ENCODE data around the gene HMG20B. TPM values are rescaled to one million over a fixed set of nuclear protein-coding genes. Genes with fewer than 3 reads are reported as not detected.

HMG20B gene
- total RNA-seq, 1 experiment from 2014 or later, result 186 TPM

DNA sequence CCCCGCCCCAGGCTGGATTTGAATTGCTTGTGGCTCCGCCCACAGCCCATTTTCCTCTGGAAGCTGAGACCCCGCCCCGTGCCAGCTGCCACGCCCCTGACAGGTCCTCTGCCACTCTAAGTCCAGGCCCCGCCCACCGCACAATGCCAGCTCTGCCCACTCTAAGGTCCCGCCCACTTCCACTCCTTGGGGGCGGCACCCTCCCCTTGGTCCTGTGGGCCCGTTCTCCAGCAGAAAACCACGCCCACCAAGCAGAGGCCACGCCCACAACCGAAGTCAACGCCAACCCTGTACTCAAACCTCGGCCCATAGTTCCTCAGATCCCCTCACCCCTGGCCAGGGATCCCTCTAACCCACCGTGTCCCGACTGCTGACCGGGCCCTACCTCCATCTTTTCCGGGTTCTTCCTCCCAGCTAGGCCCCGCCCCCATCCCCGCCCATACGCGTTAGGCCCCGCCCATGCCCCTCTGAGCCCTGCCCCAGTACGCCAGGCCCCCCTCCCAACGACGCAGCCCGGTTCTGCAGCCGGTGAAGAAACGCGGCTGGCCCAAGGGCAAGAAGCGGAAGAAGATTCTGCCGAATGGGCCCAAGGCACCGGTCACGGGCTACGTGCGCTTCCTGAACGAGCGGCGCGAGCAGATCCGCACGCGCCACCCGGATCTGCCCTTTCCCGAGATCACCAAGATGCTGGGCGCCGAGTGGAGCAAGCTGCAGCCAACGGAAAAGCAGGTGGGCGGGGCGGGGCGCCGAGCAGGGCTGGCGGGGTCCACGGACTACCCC, 1.3 kb downstream of the HMG20B start (continued):
- TF ChIP-seq ATF3 (IDR thresholded peaks at IDR 0.05), result no peak
- TF ChIP-seq SIN3A (IDR thresholded peaks at IDR 0.05; ENCODE audit: low read depth), result no peak
- TF ChIP-seq ELF1 (IDR thresholded peaks at IDR 0.05; ENCODE audit: borderline replicate concordance, low read depth), result no peak
- TF ChIP-seq EGR1 (IDR thresholded peaks at IDR 0.05; ENCODE audit: low read depth), result 0 out of 2 replicates have a peak, but pooled peaks have one; percentile 43

DNA sequence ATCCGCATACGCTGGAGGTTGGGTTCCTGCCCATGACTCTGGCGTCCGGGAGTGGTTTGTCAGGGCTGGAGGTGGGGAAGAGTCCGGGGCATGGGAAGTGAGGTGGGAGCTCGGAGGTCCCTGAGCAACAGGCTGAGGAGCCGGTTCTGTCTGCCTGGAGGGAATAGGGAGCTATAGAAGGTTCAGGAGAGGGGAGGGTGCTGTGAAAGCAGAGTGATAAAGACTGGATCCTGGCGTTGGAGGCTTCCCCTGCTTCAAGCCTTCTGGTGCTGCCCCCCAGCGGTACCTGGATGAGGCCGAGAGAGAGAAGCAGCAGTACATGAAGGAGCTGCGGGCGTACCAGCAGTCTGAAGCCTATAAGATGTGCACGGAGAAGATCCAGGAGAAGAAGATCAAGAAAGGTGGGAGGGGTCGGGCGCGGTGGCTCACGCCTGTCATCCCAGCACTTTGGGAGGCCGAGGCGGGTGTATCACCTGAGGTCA, 2.6 kb downstream of the HMG20B start:
- no peak for TF ChIP-seq ELF1 (IDR thresholded peaks at IDR 0.05; ENCODE audit: borderline replicate concordance, low read depth)
- peak; percentile 75 for TF ChIP-seq RAD21 (IDR thresholded peaks at IDR 0.05; ENCODE audit: low read depth)
- peak in 2 of 3 experiments; percentile 52 to 63; a peak in 4 of 6 replicates for TF ChIP-seq CTCF (IDR thresholded peaks at IDR 0.05 in 2 of 3, conservative IDR thresholded peaks at IDR 0.05 in 1 of 3; ENCODE audit: borderline replicate concordance in 1 of 3, insufficient read depth in 1 of 3, low read depth in 2 of 3, low read length in 2 of 3)
- no TSS peak for BruUV-seq (replicated peaks)
- H4K20me1 ChIP-seq (ENCODE audit: insufficient read depth), result no peaks in the 10 kb centered on the region; the same call in 1 of the 2 replicates
- H3K9me3 ChIP-seq (ENCODE audit: control insufficient read depth in 1 of 2, insufficient read depth in 1 of 2, low read depth in 1 of 2, low read length in 2 of 2), result no peaks in the 10 kb centered on the region
- ChIA-PET CTCF (interaction anchor here (0.7 to 1.2 kb wide), 2 partner anchors 14 to 30 kb away, joined by 3 to 11 read pairs; no protein-coding TSS in a partner anchor), POLR2A (no interaction called here), RAD21 (ENCODE audit: low non-redundant PET in 1 of 2, low total read pairs in 2 of 2, uncharacterized antibody in 2 of 2, unreplicated experiment in 2 of 2) (interaction anchor here in 1 of 2 experiments (1.2 kb wide), 1 partner anchor 27 kb away, joined by 3 read pairs; no protein-coding TSS in a partner anchor)
- H3K4me3 ChIP-seq (replicated peaks in 1 of 2; ENCODE audit: low read depth in 1 of 2, low read length in 2 of 2), result no peak overlapping the region
- DNase-seq (ENCODE audit: low read depth, low spot score), result no peak
- no peak for ATAC-seq
- intact Hi-C loops (cut with micrococcal nuclease), result loop anchor here (1.0 to 10.0 kb wide), 2 partner anchors 30 to 630 kb away; no protein-coding TSS in a partner anchor
- peaks cover 23 to 70% of the 10 kb centered on the region in 2 experiments for H3K4me1 ChIP-seq (ENCODE audit: control insufficient read depth in 1 of 2, insufficient read depth in 2 of 2, low read length in 2 of 2)
- no peaks in the 10 kb centered on the region for H3K27me3 ChIP-seq (ENCODE audit: insufficient read depth, low read length)
- H3K27ac ChIP-seq (ENCODE audit: low read depth, low read length), result peak overlapping the region; percentile 4; the same call in 1 of the 2 replicates
- no peak overlapping the region for H3K9ac ChIP-seq (ENCODE audit: low read length)
- peaks cover 24% of the 10 kb centered on the region; the same call in 1 of the 2 replicates for H3K79me2 ChIP-seq (ENCODE audit: insufficient read depth, low read length)
- H2AFZ ChIP-seq (ENCODE audit: low read depth, low read length, poor library complexity, severe bottlenecking), result no peak overlapping the region
- H3K4me2 ChIP-seq (ENCODE audit: low read length), result peak overlapping the region; percentile 77; the same call in 1 of the 2 replicates
- H3K36me3 ChIP-seq (ENCODE audit: control insufficient read depth in 1 of 2, insufficient read depth in 2 of 2, low read length in 2 of 2), result peaks cover 3 to 21% of the 10 kb centered on the region in 2 experiments; a peak in 2 of 4 replicates
- no peaks in the 10 kb centered on the region for H3K9me2 ChIP-seq (ENCODE audit: insufficient read depth)

Measured in HCT116 (cell line).